Ishikawa (cell line): ENCODE results near the gene RTN4RL1.

Experiments used
- CEBPB ChIP-seq: IDR thresholded peaks from 2 replicates; pipeline ENCODE4 v1.6.1; 2012
- CREB1 ChIP-seq: IDR thresholded peaks from 2 replicates; pipeline ENCODE4 v1.6.1; 2012; ENCODE audit warnings: low read depth
- EGR1 ChIP-seq: IDR thresholded peaks from 2 replicates; pipeline ENCODE4 v1.6.1; 2012
- EP300 ChIP-seq: IDR thresholded peaks from 2 replicates; pipeline ENCODE4 v1.6.1; 2012; ENCODE audit warnings: borderline replicate concordance
- FOXM1 ChIP-seq: IDR thresholded peaks from 2 replicates; pipeline ENCODE4 v1.6.1; 2012; ENCODE audit warnings: low read depth, borderline replicate concordance
- MAX ChIP-seq: IDR thresholded peaks from 2 replicates; pipeline ENCODE4 v1.6.1; 2012
- NFIC ChIP-seq: IDR thresholded peaks from 2 replicates; pipeline ENCODE4 v1.6.1; 2012
- RAD21 ChIP-seq: IDR thresholded peaks from 2 replicates; pipeline ENCODE4 v1.6.1; 2012; ENCODE audit warnings: low read depth
- REST ChIP-seq: IDR thresholded peaks from 2 replicates; pipeline ENCODE4 v1.6.1; 2012; ENCODE audit warnings: low read depth, mild to moderate bottlenecking
- TAF1 ChIP-seq: IDR thresholded peaks from 2 replicates; pipeline ENCODE4 v1.6.1; 2012; ENCODE audit warnings: low read depth, mild to moderate bottlenecking
- TCF12 ChIP-seq: IDR thresholded peaks from 2 replicates; pipeline ENCODE4 v1.6.1; 2012; ENCODE audit warnings: low read depth
- TEAD4 ChIP-seq: IDR thresholded peaks from 2 replicates; pipeline ENCODE4 v1.6.1; 2012
- USF1 ChIP-seq: IDR thresholded peaks from 2 replicates; pipeline ENCODE4 v1.6.1; 2012
- YY1 ChIP-seq: IDR thresholded peaks from 2 replicates; pipeline ENCODE4 v1.6.1; 2012; ENCODE audit warnings: low read depth
- ZBTB7A ChIP-seq: IDR thresholded peaks from 2 replicates; pipeline ENCODE4 v1.6.1; 2012; ENCODE audit warnings: low read depth

Gene RTN4RL1

GRCh38 chr17:1997289-1997926 is 27.7 kb downstream of the RTN4RL1 start:
- TF ChIP-seq RAD21 (no peak), EP300 (no peak), CEBPB (no peak), YY1 (no peak), FOXM1 (no peak), ZBTB7A (no peak)

- TF ChIP-seq MAX (no peak), RAD21 (no peak), YY1 (no peak), ZBTB7A (no peak), TCF12 (no peak), TEAD4 (no peak), TAF1 (no peak), REST (no peak), CREB1 (no peak)
Observed at GRCh38 chr17:1996800-1997288, 28.3 kb downstream of the RTN4RL1 start.

- TF ChIP-seq YY1 (no peak), FOXM1 (no peak), RAD21 (no peak)
Observed at GRCh38 chr17:1995907-1996799, 29.0 kb downstream of the RTN4RL1 start.

GRCh38 chr17:1995321-1995892 is 29.7 kb downstream of the RTN4RL1 start:
- TF ChIP-seq FOXM1, result no peak
- TF ChIP-seq EGR1, result no peak
- no peak for TF ChIP-seq CEBPB
- TF ChIP-seq TEAD4, result no peak
- no peak for TF ChIP-seq CREB1
- no peak for TF ChIP-seq USF1
- no peak for TF ChIP-seq YY1
- no peak for TF ChIP-seq TAF1
- TF ChIP-seq ZBTB7A, result no peak
- TF ChIP-seq MAX, result no peak
- no peak for TF ChIP-seq TCF12
- TF ChIP-seq RAD21, result no peak
- no peak for TF ChIP-seq NFIC
- TF ChIP-seq REST, result no peak
- no peak for TF ChIP-seq EP300

GRCh38 chr17:1994707-1995106 is 30.4 kb downstream of the RTN4RL1 start:
- TF ChIP-seq YY1 (no peak), ZBTB7A (no peak)

- TF ChIP-seq CEBPB (no peak), YY1 (no peak), NFIC (no peak), USF1 (no peak), EP300 (no peak), CREB1 (no peak), TEAD4 (no peak), EGR1 (no peak), TAF1 (no peak), TCF12 (no peak), MAX (no peak), REST (no peak), FOXM1 (no peak), RAD21 (no peak), ZBTB7A (no peak)
Observed at GRCh38 chr17:1992541-1992940, 32.6 kb downstream of the RTN4RL1 start.
